H7 (cell line): ENCODE data around the gene ATP10D. TPM values are rescaled to one million over a fixed set of nuclear protein-coding genes. Genes with fewer than 3 reads are reported as not detected.
"Not testable (repeated sequence)": the region's sequence is repeated elsewhere in the genome, so short reads cannot be mapped to it uniquely, and the experiment has no call there.

Experiments
- DNase-seq: peaks from one replicate; pipeline ENCODE4 v3.0.0; 2012
- H3K27me3 ChIP-seq: 2 replicates; pipeline ENCODE4 v1.6.0; 2011; ENCODE audit warnings: mild to moderate bottlenecking, low read length; ENCODE audit not compliant: control insufficient read depth, insufficient read depth
- H3K36me3 ChIP-seq: replicated peaks from 2 replicates; pipeline ENCODE4 v1.5.1; 2011; ENCODE audit warnings: low read length; ENCODE audit not compliant: control insufficient read depth, insufficient read depth
- H3K4me3 ChIP-seq: 2 replicates; pipeline ENCODE4 v1.5.1; 2011; ENCODE audit warnings: low read depth, mild to moderate bottlenecking, control low read depth, low read length, moderate library complexity; ENCODE audit not compliant: insufficient read depth
- total RNA-seq: library from RNA; depleted of rRNA; stranded (reverse); fragments of >200 nt; shearing (Covaris generic); gene quantifications from 2 replicates; pipeline ENCODE4 v1.2.3, GENCODE V29; 2014

The ATP10D gene
- total RNA-seq, 1 experiment from 2014 or later = 0.66 TPM

- no peak for DNase-seq
- no peaks in the 10 kb centered on the region for H3K36me3 ChIP-seq
- no peaks in the 10 kb centered on the region for H3K27me3 ChIP-seq
Observed at GRCh38 chr4:47505147-47505546, 20.1 kb downstream of the ATP10D start.

GRCh38 chr4:47505666-47506065 is 20.6 kb downstream of the ATP10D start:
- Histone ChIP-seq H3K27me3 (no peaks in the 10 kb centered on the region), H3K4me3 (no peak overlapping the region), H3K36me3 (no peaks in the 10 kb centered on the region)
- no peak for DNase-seq

More at GRCh38 chr4:47505147-47505546, 20.1 kb downstream of the ATP10D start:
- H3K4me3 ChIP-seq = no peak overlapping the region

GRCh38 chr4:47510506-47511143 is 25.6 kb downstream of the ATP10D start:
- no peaks in the 10 kb centered on the region for H3K27me3 ChIP-seq

GRCh38 chr4:47513461-47513860 is 28.4 kb downstream of the ATP10D start:
- H3K36me3 ChIP-seq = no peaks in the 10 kb centered on the region
- DNase-seq = no peak
- H3K27me3 ChIP-seq = no peaks in the 10 kb centered on the region
- no peak overlapping the region for H3K4me3 ChIP-seq

More at GRCh38 chr4:47510506-47511143, 25.6 kb downstream of the ATP10D start:
- no peak for DNase-seq
- Histone ChIP-seq H3K36me3 (no peaks in the 10 kb centered on the region), H3K4me3 (no peak overlapping the region)

GRCh38 chr4:47519239-47519883 is 34.3 kb downstream of the ATP10D start:
- Histone ChIP-seq H3K36me3 (no peaks in the 10 kb centered on the region), H3K4me3 (no peak overlapping the region), H3K27me3 (no peaks in the 10 kb centered on the region)
- DNase-seq = no peak

GRCh38 chr4:47525154-47525819 is 40.2 kb downstream of the ATP10D start:
- H3K27me3 ChIP-seq = no peaks in the 10 kb centered on the region
- H3K4me3 ChIP-seq = no peak overlapping the region
- DNase-seq = no peak
- H3K36me3 ChIP-seq = no peaks in the 10 kb centered on the region

- no peaks in the 10 kb centered on the region for H3K27me3 ChIP-seq
- H3K36me3 ChIP-seq = no peaks in the 10 kb centered on the region
- no peak for DNase-seq
- H3K4me3 ChIP-seq = no peak overlapping the region
Observed at GRCh38 chr4:47526281-47526680, 41.2 kb downstream of the ATP10D start.

- DNase-seq, H3K36me3 ChIP-seq, H3K27me3 ChIP-seq, H3K4me3 ChIP-seq: not testable (repeated sequence)
Observed at GRCh38 chr4:47528646-47529045, 43.6 kb downstream of the ATP10D start.

- H3K4me3 ChIP-seq = no peak overlapping the region
- no peaks in the 10 kb centered on the region for H3K27me3 ChIP-seq
- no peak for DNase-seq
- no peaks in the 10 kb centered on the region for H3K36me3 ChIP-seq
Observed at GRCh38 chr4:47530801-47531200, 45.7 kb downstream of the ATP10D start.

- Histone ChIP-seq H3K4me3 (no peak overlapping the region), H3K36me3 (no peaks in the 10 kb centered on the region), H3K27me3 (no peaks in the 10 kb centered on the region)
- no peak for DNase-seq
Observed at GRCh38 chr4:47531241-47531953, 46.3 kb downstream of the ATP10D start.

GRCh38 chr4:47531954-47532321 is 46.9 kb downstream of the ATP10D start:
- Histone ChIP-seq H3K36me3 (no peaks in the 10 kb centered on the region), H3K27me3 (no peaks in the 10 kb centered on the region), H3K4me3 (no peak overlapping the region)
- no peak for DNase-seq

GRCh38 chr4:47532658-47533057 is 47.6 kb downstream of the ATP10D start:
- no peaks in the 10 kb centered on the region for H3K27me3 ChIP-seq
- H3K4me3 ChIP-seq = no peak overlapping the region
- DNase-seq = no peak
- H3K36me3 ChIP-seq = no peaks in the 10 kb centered on the region

- Histone ChIP-seq H3K27me3 (no peaks in the 10 kb centered on the region), H3K36me3 (no peaks in the 10 kb centered on the region), H3K4me3 (no peak overlapping the region)
- no peak for DNase-seq
Observed at GRCh38 chr4:47533689-47534347, 48.7 kb downstream of the ATP10D start.

- Histone ChIP-seq H3K4me3 (no peak overlapping the region), H3K36me3 (no peaks in the 10 kb centered on the region), H3K27me3 (no peaks in the 10 kb centered on the region)
- DNase-seq = no peak
Observed at GRCh38 chr4:47534772-47535171, 49.7 kb downstream of the ATP10D start.
